GM10266 (cell line): ENCODE results near the gene DLG2.

ENCODE experiments used
- DNase-seq: peaks from one replicate; pipeline ENCODE4 v3.0.0; 2012; ENCODE audit errors: extremely low spot score
- CTCF ChIP-seq: IDR thresholded peaks from 2 replicates; pipeline ENCODE4 v1.5.1; 2012; ENCODE audit warnings: mild to moderate bottlenecking, low read depth; ENCODE audit not compliant: control insufficient read depth, insufficient read depth; ENCODE audit errors: missing control alignments

DLG2 gene

GRCh38 chr11:84751371-84751770, 875.8 kb downstream of the DLG2 start:
- no peak for TF ChIP-seq CTCF

GRCh38 chr11:84747871-84748270, 879.3 kb downstream of the DLG2 start:
- DNase-seq = no peak
- no peak for TF ChIP-seq CTCF

More at GRCh38 chr11:84751371-84751770, 875.8 kb downstream of the DLG2 start:
- no peak for DNase-seq

GRCh38 chr11:84740050-84740449, 887.1 kb downstream of the DLG2 start:
- TF ChIP-seq CTCF = no peak
- no peak for DNase-seq

- no peak for TF ChIP-seq CTCF
- no peak for DNase-seq
Observed at GRCh38 chr11:84724256-84724655, 902.9 kb downstream of the DLG2 start.

- DNase-seq = no peak
- TF ChIP-seq CTCF = no peak
Observed at GRCh38 chr11:84722583-84723108, 904.5 kb downstream of the DLG2 start.

- TF ChIP-seq CTCF = no peak
- no peak for DNase-seq
Observed at GRCh38 chr11:84721561-84721961, 905.6 kb downstream of the DLG2 start.

- TF ChIP-seq CTCF = no peak
- DNase-seq = no peak
Observed at GRCh38 chr11:84720706-84721402, 906.3 kb downstream of the DLG2 start.
